Ascending aorta (tissue), 2 donors: Measurements from ENCODE around the gene NODAL. TPM values are rescaled to one million over a fixed set of nuclear protein-coding genes. Genes with fewer than 3 reads are reported as not detected.

ENCODE experiments used
- DNase-seq, 2 donors: peaks; one replicate each; pipeline ENCODE4 v3.0.0-alpha.2; 2019; ENCODE audit warnings: low spot score in 2 of 2
- H3K27ac ChIP-seq, 2 donors: fragments of 200-600 bp; sonication (generic); one replicate each; pipeline ENCODE4 v1.5.1; 2016 to 2017; ENCODE audit warnings: mild to moderate bottlenecking in 1 of 2
- H3K27me3 ChIP-seq: fragments of 200-600 bp; sonication (generic); one replicate; pipeline ENCODE4 v1.5.1; 2017
- H3K36me3 ChIP-seq, 2 donors: fragments of 200-600 bp; sonication (generic); one replicate each; pipeline ENCODE4 v1.5.1; 2016
- H3K4me1 ChIP-seq, 2 donors: fragments of 200-600 bp; sonication (generic); one replicate each; pipeline ENCODE4 v1.5.1; 2016 to 2017; ENCODE audit warnings: mild to moderate bottlenecking in 1 of 2
- H3K4me3 ChIP-seq, 2 donors: fragments of 200-600 bp; sonication (generic); one replicate each; pipeline ENCODE4 v1.5.1; 2016 to 2017; ENCODE audit warnings: mild to moderate bottlenecking in 1 of 2
- H3K9me3 ChIP-seq, 2 donors: fragments of 200-600 bp; sonication (generic); one replicate each; pipeline ENCODE4 v1.5.1; 2016
- CTCF ChIP-seq, 3 experiments: fragments of 200-600 bp in 2 of 3; fragments of 450-650 bp in 1 of 3; sonication (generic) in 2 of 3; IDR thresholded peaks; one replicate each; pipeline ENCODE4 v1.5.1; 2016 to 2019; ENCODE audit warnings: antibody characterized with exemption in 3 of 3, mild to moderate bottlenecking in 1 of 3, moderate library complexity in 1 of 3
- intact Hi-C: fragments of 100-400 bp; cut with DNase I; formaldehyde crosslinking; loops from one replicate; pipeline ENCODE4 v1.15.1; 2023
- total RNA-seq: library from RNA; depleted of rRNA; stranded (reverse); fragments of >200 nt; gene quantifications from one replicate; pipeline ENCODE4 v1.1.0, GENCODE V29; 2016

Gene NODAL
- total RNA-seq, 1 donor from 2014 or later, result not detected

GRCh38 chr10:70405037-70405824, 36.2 kb downstream of the NODAL start:
- Histone ChIP-seq H3K27ac (peak overlapping the region; percentile 98 to 100), H3K27me3 (no peaks in the 10 kb centered on the region), H3K4me1 (peaks cover 6 to 30% of the 10 kb centered on the region in 2 donors), H3K9me3 (no peaks in the 10 kb centered on the region), H3K4me3 (peak overlapping the region; percentile 84 to 96), H3K36me3 (peaks cover 0 to 5% of the 10 kb centered on the region in 2 donors)
- DNase-seq, result peak; percentile 81 to 94
- intact Hi-C loops, result loop anchor here (2.0 kb wide), 1 partner anchor 30 kb away; no protein-coding TSS in a partner anchor
- no peak for TF ChIP-seq CTCF (IDR thresholded peaks at IDR 0.05)

- H3K4me1 ChIP-seq, result peaks cover 6 to 28% of the 10 kb centered on the region in 2 donors
- intact Hi-C loops, result loop anchor here (1.0 to 2.0 kb wide), 5 partner anchors 22 to 171 kb away; partner anchors contain the start of genes LRRC20 and PPA1
- H3K4me3 ChIP-seq, result peak overlapping the region; percentile 84 to 96
- no peaks in the 10 kb centered on the region for H3K36me3 ChIP-seq
- no peak for TF ChIP-seq CTCF (IDR thresholded peaks at IDR 0.05)
- DNase-seq, result no peak
- no peaks in the 10 kb centered on the region for H3K9me3 ChIP-seq
- H3K27ac ChIP-seq, result peak overlapping the region; percentile 98 to 100
- no peaks in the 10 kb centered on the region for H3K27me3 ChIP-seq
These were observed 36.8 kb downstream of the NODAL start for GRCh38 chr10:70404787-70405036.

- Histone ChIP-seq H3K27me3 (no peaks in the 10 kb centered on the region), H3K9me3 (no peaks in the 10 kb centered on the region), H3K4me3 (peak within 1 kb of the TSS; percentile 84 to 96), H3K4me1 (peaks cover 6 to 25% of the 10 kb centered on the region in 2 donors), H3K36me3 (no peaks in the 10 kb centered on the region), H3K27ac (peak within 1 kb of the TSS; percentile 98 to 100)
- TF ChIP-seq CTCF (IDR thresholded peaks at IDR 0.05), result no peak
- peak; percentile 86 to 99 for DNase-seq
- intact Hi-C loops, result loop anchor here (1.0 to 2.0 kb wide), 5 partner anchors 22 to 171 kb away; partner anchors contain the start of genes LRRC20 and PPA1
These were observed 37.3 kb downstream of the NODAL start, which contains the start of gene EIF4EBP2 for GRCh38 chr10:70404036-70404786. EIF4EBP2 (plus strand) TSS chr10:70404145; CDS start chr10:70404402, 257 bp downstream.

GRCh38 chr10:70403483-70404035, 37.9 kb downstream of the NODAL start:
- DNase-seq, result no peak
- H3K4me1 ChIP-seq, result peaks cover 6 to 19% of the 10 kb centered on the region in 2 donors
- no peaks in the 10 kb centered on the region for H3K9me3 ChIP-seq
- H3K36me3 ChIP-seq, result no peaks in the 10 kb centered on the region
- peak overlapping the region; percentile 98 to 100 for H3K27ac ChIP-seq
- intact Hi-C loops, result loop anchor here (1.0 to 2.0 kb wide), 5 partner anchors 21 to 170 kb away; partner anchors contain the start of genes LRRC20 and PPA1
- no peak for TF ChIP-seq CTCF (IDR thresholded peaks at IDR 0.05)
- no peaks in the 10 kb centered on the region for H3K27me3 ChIP-seq
- peak overlapping the region; percentile 84 to 96 for H3K4me3 ChIP-seq

GRCh38 chr10:70399177-70399576, 42.3 kb downstream of the NODAL start:
- TF ChIP-seq CTCF (IDR thresholded peaks at IDR 0.05), result no peak
- H3K4me1 ChIP-seq, result peaks cover 0 to 4% of the 10 kb centered on the region in 2 donors
- DNase-seq, result no peak
- no peak overlapping the region for H3K27ac ChIP-seq
- intact Hi-C loops, result no loop called here
- H3K9me3 ChIP-seq, result no peaks in the 10 kb centered on the region
- no peaks in the 10 kb centered on the region for H3K36me3 ChIP-seq
- no peak overlapping the region for H3K4me3 ChIP-seq
- H3K27me3 ChIP-seq, result no peaks in the 10 kb centered on the region
